Stimulated activated CD8-positive, alpha-beta memory T cell treated with anti-CD3 and anti-CD28 coated beads, Interleukin-7, amount 100 ng/mL, for 24 hours (primary cell): ENCODE data around the gene RPIA.
"Not testable (repeated sequence)": the region's sequence is repeated elsewhere in the genome, so short reads cannot be mapped to it uniquely, and the experiment has no call there.

Experiments used
- DNase-seq: peaks from one replicate; pipeline ENCODE4 v3.0.0-alpha.2; 2020; ENCODE audit warnings: low read depth

Gene RPIA

DNA sequence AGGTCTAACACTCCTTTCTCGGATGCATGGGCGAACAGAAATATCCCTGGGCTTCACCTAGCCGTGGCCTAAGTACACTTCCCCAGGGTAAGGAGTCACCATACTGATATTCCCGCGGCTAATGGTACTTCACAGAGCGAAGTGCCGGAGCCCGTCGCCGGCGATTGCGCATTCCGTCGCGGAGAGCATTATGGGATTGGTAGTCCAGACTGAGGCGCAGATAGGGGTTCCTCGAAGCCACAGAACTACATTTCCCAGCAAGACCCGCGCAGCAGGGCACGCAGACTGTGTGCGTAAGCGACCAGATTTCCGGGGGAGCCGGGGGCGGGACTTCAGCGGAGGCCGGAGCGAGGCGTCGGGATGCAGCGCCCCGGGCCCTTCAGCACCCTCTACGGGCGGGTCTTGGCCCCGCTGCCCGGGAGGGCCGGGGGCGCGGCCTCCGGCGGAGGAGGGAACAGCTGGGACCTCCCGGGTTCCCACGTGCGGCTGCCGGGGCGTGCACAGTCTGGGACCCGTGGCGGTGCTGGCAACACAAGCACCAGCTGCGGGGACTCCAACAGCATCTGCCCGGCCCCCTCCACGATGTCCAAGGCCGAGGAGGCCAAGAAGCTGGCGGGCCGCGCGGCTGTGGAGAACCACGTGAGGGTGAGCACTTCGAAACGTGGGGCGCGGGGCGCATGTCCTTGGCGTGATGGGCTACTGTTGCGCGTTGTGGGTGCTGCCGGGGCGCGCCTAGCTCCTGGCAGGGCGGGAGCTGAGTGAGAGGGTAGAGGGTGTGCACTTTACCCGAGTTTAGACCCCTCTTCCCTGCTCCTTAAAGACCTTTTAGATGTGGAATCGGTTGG is at the start of gene RPIA:
RPIA (plus strand) TSS at position 335 of the 845 bp plus-strand sequence; CDS start at position 361, 26 bp downstream.
- peak; percentile 96 for DNase-seq

DNA sequence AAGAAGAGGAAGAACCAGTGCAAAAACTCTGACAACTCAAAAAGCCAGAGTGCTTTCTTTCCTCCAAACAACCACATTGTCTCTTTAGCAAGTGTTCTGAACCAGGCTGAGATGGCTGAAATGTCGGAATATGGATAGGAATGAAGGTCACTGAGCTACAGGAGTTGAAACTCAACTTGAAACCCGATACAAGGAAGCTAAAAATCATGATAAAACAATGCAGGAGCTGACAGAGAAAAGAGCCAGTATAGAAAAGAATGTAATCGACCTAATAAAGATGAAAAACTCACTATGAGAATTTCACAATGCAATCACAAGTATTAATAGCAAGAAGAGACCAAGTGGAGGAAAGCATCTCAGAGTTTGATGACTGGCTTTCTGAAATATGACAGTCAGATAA is 49.2 kb upstream of the RPIA start:
- DNase-seq, result no peak

DNA sequence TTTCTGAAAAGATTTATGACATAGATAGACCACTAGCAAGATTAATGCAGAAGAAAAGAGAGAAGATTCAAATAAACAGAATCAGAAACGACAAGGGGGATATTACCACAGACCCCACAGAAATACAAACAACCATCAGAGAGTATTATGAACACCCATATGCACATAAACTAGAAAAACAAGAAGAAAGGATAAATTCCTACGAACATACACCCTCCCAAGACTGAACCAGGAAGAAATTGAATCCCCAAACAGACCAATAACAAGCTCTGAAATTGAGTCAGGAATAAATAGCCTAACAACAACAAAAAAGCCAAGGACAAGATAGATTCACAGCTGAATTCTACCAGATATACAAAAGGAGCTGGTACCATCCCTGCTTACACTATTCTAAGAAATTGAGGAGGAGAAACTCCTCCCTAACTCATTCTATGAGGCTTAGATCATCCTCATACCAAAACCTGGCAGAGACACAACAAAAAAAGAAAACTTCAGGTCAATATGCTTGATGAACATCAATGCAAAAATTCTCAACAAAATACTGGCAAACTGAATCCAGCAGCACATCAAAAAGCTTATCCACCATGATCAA is 46.1 kb upstream of the RPIA start:
- DNase-seq, result not testable (repeated sequence)

DNA sequence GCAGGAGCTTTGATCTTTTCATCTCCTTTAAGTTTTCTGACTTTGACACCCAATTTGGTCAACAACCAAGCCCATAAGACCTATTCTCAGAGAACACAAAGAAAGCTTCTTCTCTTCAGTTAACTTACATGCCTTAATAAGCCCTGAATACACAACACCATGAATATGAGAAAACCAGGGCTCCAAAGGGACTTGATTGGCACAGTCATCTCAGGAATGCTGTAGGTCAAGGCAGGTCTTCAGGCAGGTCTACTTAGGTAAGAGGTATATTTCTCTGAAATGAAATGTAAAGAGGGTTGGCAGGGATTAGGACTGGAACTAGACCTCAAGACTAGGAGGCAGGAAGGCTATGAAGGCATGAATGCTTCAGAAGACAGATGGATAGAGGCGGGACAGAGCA is 39.8 kb upstream of the RPIA start:
- no peak for DNase-seq

DNA sequence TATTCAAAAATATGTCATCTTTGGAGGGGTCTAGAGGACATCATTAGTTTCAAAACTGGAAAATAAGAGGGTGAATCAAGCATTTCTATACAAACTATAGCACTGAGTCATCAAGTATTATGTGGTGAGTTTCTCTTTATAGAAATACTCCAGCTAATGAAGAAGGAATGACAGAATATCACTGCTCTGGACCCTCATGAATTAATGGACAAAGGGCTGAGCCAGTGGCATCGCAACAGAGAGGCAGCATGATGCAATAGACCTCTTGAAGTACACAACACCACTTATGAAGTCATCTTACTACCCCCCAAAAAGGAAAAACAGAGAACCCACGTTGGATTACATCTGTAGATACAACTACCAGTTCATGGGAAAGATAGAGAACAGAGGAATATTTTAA is 36.8 kb upstream of the RPIA start:
- DNase-seq, result no peak

DNA sequence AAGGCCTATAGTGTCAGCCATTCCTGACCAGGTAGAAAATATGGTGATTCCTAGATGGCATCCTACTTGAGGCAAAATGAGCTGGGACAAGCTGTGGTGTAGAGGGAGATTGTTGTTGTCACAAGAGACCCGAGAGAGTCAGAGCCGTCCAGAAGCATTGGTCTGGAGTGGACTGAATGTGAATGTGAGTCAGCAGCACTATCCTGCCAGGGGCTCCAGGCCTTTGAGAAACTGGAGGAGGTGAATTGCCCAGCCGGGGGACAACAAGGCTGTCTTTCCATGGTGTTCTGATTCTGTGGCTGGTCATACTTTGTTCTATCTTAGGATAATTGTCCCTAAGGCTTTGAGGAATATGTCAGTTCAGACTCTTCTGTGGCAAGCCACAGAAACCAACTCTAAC is 34.8 kb upstream of the RPIA start:
- no peak for DNase-seq

DNA sequence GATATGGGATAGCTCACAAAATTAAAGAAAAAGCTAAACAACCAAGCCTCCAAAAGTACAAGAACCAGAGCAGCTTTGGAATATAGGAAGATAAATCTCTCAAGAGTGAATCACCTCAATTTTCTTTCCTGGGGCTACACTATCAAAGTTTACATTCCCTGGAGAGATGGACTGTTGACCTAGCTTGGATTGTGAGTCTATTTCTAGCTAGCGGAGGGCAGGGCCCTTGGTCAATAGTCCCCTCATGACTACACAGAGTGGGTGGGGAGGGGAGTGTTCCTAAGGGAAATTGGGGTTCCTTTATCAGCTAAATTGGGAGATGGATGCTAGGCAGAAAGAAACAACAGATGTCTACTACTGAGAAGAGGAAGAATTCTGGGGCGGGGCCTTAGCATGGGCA is 34.3 kb upstream of the RPIA start:
- DNase-seq, result no peak

DNA sequence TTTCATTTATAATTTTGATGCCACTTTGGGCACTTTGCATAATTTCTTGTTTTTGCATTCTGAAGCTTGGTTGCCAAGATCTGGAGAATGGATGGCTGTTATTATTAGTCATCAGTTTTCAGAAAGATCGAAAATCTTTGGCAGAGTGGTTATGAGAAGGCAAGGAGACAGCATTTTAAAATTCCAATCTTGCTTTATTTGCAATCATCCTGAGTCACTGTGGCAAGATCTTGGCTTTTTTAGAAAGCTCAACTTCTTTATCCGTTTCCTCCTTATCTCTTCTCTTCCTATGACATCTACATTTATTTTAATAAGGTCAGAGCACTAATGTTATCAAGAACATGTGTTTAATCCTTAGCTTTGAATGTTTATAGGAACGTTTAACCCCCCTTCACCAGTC is 33.1 kb upstream of the RPIA start:
- DNase-seq, result no peak

DNA sequence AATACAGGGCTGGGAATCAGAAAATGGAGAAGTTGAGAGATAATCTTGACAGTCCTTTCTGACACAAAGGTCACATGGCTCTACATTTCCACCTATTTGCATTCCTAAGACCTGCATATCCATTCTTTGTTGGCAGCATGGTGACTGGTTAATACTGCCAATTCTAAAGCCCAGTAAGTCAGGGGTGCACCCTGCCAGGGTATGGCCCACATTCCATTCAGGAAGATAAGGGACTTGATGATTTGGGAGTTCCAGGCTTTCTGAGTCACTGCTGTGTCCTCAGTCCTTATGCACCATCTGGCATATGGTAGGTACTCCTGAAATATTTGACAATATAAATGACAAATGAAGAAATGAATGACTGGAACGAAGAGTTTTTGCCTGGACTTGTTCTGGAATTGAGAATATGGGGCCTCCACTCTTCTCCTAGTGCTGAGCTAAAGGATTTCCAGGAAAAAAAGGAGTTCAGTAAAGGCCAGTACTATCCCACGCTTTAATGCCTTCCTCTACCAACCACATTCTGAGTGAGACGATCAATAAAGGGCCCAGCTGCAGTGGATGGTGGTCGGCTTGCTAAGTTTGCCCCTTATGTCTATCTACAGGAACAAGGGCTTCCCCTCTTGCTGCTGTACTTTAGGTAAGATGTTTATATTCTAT is 32.5 kb upstream of the RPIA start:
- DNase-seq, result no peak

DNA sequence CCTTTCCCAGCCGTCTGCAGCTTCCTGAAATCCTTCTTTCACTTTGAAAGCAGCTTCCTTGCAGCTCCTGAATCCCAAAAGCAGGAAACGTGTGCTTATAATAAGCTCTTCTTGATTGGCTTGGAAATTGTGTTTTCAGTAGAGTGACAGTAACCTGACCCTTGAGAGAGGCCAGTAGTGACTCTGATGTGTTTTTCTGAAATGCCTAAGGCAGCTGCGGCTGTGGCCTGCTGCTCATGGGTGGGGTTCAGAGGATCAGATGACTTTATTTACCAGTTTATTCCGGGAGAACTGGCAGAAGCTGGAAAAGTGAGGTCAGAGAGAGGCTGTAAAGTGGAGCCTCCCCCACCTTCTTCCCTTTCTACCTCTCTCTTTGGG is 31.9 kb upstream of the RPIA start:
- DNase-seq, result no peak

DNA sequence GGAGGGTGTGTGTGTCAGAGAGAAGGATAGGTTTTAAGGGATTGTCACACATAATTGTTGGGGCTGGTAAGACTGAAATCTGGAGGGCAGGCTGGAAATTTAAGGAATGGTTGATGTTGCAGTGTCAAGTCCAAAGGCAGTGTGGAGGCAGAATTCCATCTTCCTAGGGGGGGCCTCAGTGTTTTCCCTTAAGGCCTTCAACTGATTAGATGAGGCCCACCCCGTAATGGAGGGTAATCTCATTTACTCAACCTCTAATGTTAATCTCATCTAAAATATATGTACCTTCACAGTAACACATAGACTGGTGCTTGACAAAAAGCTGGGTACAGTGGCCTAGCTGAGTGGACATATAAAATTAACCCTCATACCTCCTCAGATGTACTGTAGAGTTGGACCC is 30.9 kb upstream of the RPIA start:
- DNase-seq, result no peak

DNA sequence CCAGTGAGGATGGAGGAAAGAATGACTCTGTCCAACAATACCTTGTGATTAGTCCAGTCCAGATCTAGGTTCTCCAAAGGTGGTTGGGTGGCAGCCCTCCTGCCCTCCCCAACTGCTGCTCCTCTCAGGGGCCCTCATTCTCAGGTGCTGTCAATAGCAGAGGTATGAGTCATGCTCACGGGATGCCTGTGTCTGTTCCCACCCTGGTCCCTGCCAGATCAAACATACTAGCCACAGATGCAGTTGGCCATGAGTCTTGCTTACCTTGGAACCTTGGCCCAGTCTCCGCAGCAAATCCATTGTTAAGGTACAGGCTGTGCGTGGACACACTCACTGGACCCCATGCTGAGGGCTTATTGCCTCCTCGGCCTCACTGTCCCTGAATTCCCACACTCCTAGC is 24.9 kb upstream of the RPIA start:
- DNase-seq, result no peak

DNA sequence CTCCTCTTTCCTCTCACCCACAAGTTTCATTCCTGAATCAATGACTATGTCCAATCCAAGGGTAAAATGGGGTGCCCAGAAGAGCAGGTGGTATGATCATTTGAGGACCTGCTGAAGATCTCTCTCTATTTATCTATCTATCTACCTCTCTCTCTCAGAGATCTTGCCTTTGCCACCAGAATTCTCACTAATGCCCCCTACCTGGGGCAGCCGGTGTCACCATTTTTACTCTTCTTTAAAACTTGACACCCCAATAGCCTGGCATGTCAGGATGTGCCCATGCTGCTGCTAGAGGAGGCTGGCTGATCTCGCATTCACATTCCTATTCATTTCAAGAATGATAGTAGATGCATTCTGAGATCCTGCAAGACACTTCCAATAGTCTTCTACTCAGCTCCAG is 24.3 kb upstream of the RPIA start:
- no peak for DNase-seq

DNA sequence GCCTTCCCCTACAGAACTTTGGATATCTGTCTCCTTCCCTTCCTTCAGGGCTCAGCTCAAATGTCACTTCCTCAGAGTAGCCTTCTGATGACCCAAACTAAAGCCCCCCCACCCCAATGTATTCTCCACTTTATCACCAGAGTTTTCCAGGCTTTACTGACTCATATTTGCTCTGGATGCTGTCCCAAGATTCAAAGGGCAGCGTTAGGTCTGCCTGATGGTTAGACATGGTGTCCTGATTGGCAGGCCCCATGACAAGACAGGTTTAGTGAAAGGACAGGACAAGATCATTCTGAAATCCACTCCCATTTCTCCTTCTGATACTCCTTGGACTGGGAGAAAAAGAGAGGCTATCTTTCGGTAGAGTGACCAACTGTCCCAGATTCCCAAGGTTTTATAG is 22.6 kb upstream of the RPIA start:
- DNase-seq, result no peak

DNA sequence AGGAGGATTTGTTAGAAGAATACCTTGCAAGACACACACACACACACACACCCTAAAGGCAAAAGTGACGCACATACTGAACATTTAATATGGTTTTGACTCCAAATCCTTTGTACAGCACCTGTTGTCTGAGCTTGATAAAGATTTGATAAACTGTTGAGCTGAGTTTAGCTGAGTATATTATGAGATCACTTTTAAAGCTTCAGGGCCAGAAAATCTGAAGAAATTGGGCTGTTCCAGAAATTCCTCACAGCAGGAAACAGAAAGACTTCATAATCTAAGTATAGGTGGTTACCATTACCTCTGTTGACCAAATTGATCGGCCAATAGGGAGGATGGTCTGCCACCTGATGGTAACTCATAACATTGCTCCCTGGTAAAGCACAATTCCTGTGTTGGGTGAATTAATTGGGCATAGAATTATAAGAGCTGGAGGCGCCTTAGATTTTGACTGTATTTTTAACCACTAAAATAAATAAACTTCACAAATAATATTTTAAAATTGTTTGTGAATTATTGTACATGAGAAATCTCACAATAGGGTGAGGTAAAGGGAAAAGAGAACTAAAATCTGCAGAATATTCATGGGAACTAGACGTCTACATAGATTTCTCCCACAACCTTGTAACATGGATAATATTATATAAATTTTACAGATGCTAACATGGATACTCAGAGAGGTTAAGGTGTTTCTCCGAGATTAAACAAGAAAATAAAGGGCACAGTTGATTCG is 21.8 kb upstream of the RPIA start:
- DNase-seq, result no peak

DNA sequence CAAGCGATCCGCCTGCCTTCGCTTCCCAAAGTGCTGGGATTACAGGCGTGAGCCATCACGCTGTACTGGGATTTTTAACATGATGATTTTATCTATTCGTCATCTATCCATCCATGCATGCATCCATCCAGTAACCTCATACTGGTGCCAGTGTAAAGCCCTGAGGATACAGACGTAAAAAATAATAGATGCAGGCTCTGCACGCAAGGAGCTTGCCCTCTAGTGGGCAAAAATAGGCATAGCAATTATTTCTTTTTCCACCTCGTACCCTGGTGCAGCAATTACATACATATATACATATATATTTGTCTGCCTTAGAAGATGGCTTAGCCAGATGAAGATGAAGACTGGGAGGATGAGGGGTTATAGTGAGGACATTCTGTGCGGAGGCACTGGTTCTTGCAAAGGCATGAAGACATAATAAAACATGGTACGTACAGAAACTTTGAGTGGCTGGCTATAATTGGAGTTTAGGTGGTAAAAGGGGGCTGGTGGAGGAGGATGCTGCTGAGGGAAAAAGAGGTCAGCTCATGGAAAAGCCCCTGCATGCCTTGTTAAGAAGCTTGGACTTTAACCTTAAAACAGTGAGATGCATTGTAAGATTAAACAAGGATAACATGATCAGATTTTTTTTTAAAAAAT is 19.6 kb upstream of the RPIA start:
- no peak for DNase-seq

DNA sequence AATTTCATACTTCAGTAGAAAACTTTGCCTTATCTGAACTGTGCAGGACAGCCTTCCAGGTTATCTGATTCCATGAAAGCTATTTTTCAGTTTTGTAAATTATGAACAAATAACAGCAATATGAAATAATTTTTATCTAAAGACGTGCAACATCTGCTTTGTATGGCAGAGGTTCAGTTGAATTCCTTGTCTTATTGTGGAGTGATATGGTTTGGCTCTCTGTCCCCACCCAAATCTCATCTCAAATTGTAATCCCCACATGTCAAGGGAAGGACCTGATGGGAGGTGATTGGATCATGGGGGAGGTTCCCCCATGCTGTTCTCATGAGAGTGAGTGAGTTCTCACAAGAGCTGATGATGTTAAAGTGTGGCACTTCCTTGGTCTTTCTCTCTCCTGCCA is 18.1 kb upstream of the RPIA start:
- no peak for DNase-seq

DNA sequence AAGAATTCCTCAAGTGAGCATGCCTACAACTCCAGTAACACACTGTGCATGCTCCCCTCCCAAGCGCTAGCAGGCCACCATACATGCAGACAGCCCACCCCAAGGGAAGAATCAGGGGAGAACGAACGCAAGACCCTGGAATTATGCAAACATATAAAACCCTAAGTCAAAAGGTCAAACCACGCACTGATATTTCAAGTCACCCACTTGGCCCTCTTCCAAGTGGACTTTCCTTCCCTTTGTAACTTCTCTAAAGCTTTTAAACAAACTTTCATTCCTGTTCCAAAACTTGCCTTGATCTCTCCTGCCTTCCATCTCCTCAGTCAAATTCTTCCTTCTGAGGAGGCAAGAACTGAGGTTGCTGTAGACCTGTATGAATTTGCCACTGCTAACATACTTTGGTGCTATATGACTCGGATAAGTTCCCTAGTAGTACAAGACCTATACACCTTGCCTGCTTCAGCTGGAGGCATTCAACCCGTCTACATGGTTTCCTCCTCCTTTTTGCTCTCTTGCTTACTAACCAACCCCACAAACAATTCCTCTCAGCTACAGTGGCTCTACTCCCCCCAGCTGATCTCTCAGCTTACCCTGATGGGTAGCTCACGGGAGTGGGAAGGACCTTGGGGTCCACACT is 11.1 kb upstream of the RPIA start:
- no peak for DNase-seq

DNA sequence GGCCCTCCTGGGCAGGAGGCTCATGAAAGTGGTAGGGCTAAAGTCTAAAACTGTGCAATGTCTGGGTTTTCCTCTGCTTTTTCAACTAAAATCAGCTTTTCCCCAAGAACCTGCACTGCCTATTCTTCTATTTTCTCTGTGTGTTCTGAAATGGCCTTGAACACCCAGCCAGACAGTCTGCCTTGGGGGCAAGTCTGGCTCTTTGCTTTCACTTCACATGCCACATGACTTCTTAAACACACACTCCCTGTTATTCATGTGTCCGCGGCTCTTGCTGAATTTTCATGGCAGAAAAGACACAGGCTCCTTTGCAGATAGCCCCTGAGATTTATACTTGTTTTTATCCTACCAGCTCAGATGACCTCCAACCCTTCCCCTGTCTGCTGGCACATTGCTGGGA is 10.6 kb upstream of the RPIA start:
- no peak for DNase-seq

DNA sequence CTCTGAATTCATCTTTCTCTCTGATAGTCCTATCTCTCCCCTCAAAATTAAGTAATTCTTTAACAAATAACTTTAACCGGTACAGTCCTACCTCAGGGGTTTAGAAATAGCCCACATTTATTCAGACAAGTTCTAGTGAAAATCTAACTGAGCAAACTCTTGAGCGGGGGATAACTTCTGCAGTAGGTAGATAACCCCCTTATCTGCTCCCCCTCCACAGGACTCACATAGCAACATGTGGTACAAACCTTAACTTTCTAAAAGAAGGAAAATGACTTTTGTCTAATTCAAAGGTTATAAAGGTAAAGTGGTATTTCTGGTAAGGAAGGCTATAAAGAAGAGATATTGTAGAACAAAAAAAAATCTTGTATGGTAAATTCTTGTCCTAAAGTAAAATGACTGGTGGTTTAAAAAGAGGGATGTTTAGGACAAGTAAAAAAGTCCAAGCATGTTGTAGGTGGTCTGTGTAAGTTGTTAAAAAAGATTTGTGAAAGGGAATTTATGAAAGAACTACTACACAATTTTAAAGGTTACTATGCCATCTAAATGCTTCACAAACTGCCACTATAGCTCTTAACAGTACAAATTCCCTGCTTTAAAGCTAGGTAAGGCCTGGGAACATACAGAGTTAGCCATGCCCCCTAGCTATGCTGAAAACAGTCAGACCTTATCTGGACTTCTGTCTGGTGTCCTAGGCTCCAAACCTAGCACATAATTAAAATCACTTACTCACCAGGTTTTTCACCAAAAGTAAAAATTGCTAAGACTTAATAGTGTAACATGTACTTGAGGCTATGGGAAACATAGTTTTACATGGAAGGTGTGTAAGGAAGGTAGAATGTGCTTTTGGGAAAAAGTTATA is 8.1 kb upstream of the RPIA start:
- no peak for DNase-seq

DNA sequence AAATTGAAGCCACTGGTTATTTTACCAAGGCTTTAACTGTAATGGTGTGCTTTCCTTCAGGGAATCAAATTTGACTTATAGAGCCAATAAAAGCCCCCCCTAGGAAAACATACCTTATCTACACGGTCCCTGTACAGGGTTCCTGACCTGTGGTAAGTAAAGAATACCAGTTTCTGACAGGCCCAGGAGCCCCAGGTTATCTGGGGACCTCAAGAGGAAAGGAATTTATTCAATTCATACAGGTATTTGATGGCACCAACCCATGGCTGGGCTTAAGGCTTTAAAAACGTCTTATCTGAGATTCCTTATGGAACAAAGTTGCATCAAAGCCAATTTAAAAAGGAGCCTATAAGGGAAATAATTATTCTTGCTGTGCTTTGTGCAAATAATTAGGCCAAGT is 7.0 kb upstream of the RPIA start:
- no peak for DNase-seq
